GM20000 (cell line): ENCODE results near the gene UCP2.

ENCODE experiments used
- DNase-seq: peaks from one replicate; pipeline ENCODE4 v3.0.0; 2012; ENCODE audit warnings: low spot score
- CTCF ChIP-seq: IDR thresholded peaks from 2 replicates; pipeline ENCODE4 v1.5.1; 2012; ENCODE audit warnings: mild to moderate bottlenecking, control low read depth; ENCODE audit errors: extremely low read depth, missing control alignments

The UCP2 gene

GRCh38 chr11:74009230-74009547, 26.5 kb upstream of the UCP2 start:
- DNase-seq: no peak
- TF ChIP-seq CTCF: no peak

GRCh38 chr11:74008373-74009229, 26.0 kb upstream of the UCP2 start, which contains the start of gene UCP3:
UCP3 (minus strand) TSS chr11:74009085; CDS start chr11:74007042, 2,043 bp downstream.
- no peak for DNase-seq
- TF ChIP-seq CTCF: no peak

- DNase-seq: no peak
- TF ChIP-seq CTCF: no peak
Measured at GRCh38 chr11:74007691-74008372, 25.2 kb upstream of the UCP2 start.

GRCh38 chr11:74006743-74007304, 24.2 kb upstream of the UCP2 start:
- TF ChIP-seq CTCF: no peak
- DNase-seq: no peak

GRCh38 chr11:74005721-74006517, 23.3 kb upstream of the UCP2 start:
- no peak for DNase-seq
- TF ChIP-seq CTCF: no peak

- DNase-seq: no peak
- no peak for TF ChIP-seq CTCF
Measured at GRCh38 chr11:74004759-74005615, 22.3 kb upstream of the UCP2 start.
